HepG2 (cell line): Measurements from ENCODE around the gene RPL37A. TPM values are rescaled to one million over a fixed set of nuclear protein-coding genes. Genes with fewer than 3 reads are reported as not detected.

Experiments used
- ISX ChIP-seq: sonication (generic); formaldehyde crosslinking; conservative IDR thresholded peaks from 2 replicates; pipeline ENCODE4 v1.5.0; 2020; ENCODE audit warnings: missing genetic modification reagents
- POLR2AphosphoS5 ChIP-seq: IDR thresholded peaks from 2 replicates; pipeline ENCODE4 v1.6.1; 2012; ENCODE audit warnings: low read depth, low read length
- REPIN1 ChIP-seq: sonication (generic); formaldehyde crosslinking; IDR thresholded peaks from 2 replicates; pipeline ENCODE4 v1.8.0; 2022; ENCODE audit warnings: missing genetic modification reagents, low read depth, mild to moderate bottlenecking, borderline replicate concordance
- ZNF775 ChIP-seq: sonication (generic); formaldehyde crosslinking; IDR thresholded peaks from 2 replicates; pipeline ENCODE4 v1.4.0; 2020; ENCODE audit warnings: missing genetic modification reagents, mild to moderate bottlenecking, moderate library complexity, borderline replicate concordance
- polyA plus RNA-seq, 8 experiments: library from polyadenylated mRNA; depleted of rRNA in 3 of 8; stranded (reverse) in 7 of 8; unstranded in 1 of 8; fragments of >200 nt; fragmentation: Illumina TruSeq in 4 of 8; extraction: Trizol in 4 of 8; gene quantifications; 2 replicates each; pipeline versions ENCODE4 v1.2.1 to v1.2.3, GENCODE V29; 2011 to 2016; ENCODE audit warnings: low read depth in 4 of 8, missing spikeins in 1 of 8, mixed read lengths in 1 of 8; ENCODE audit not compliant: insufficient read depth in 1 of 8
- total RNA-seq, 5 experiments: library from RNA; depleted of rRNA; stranded (reverse); fragments of >200 nt; fragmentation: Illumina TruSeq; extraction: Trizol; gene quantifications; 2 replicates each; pipeline ENCODE4 v1.2.3, GENCODE V29; 2016; ENCODE audit warnings: low read depth in 1 of 5
- TF ChIP-seq, protein P1 (sequence below): IDR thresholded peaks from 2 replicates; pipeline ENCODE4 v1.6.1; 2016; ENCODE audit warnings: missing compliant biosample characterization, missing genetic modification reagents, borderline replicate concordance
- TF ChIP-seq, protein P2 (sequence below): sonication (generic); formaldehyde crosslinking; IDR thresholded peaks from 2 replicates; pipeline ENCODE4 v1.4.0; 2020; ENCODE audit warnings: missing genetic modification reagents
- TF ChIP-seq, protein P3 (sequence below): sonication (generic); formaldehyde crosslinking; IDR thresholded peaks from 2 replicates; pipeline ENCODE4 v1.8.0; 2022; ENCODE audit warnings: mild to moderate bottlenecking, missing genetic modification reagents; ENCODE audit not compliant: insufficient replicate concordance
- TF ChIP-seq, protein P4 (sequence below): sonication (generic); formaldehyde crosslinking; IDR thresholded peaks from 2 replicates; pipeline ENCODE4 v1.5.0; 2020; ENCODE audit warnings: mild to moderate bottlenecking, missing genetic modification reagents
- TF ChIP-seq, protein P5 (sequence below): sonication (generic); formaldehyde crosslinking; IDR thresholded peaks from 2 replicates; pipeline ENCODE4 v1.5.1; 2020; ENCODE audit warnings: missing genetic modification reagents, mild to moderate bottlenecking, borderline replicate concordance
- TF ChIP-seq, protein P6 (sequence below): sonication (generic); formaldehyde crosslinking; IDR thresholded peaks from 2 replicates; pipeline ENCODE4 v1.9.0; 2022; ENCODE audit warnings: missing genetic modification reagents, mild to moderate bottlenecking, borderline replicate concordance
- TF ChIP-seq, protein P7 (sequence below): sonication (generic); formaldehyde crosslinking; conservative IDR thresholded peaks from 2 replicates; pipeline ENCODE4 v1.4.0; 2020; ENCODE audit warnings: mild to moderate bottlenecking, missing genetic modification reagents, moderate library complexity

RPL37A gene
- total and polyA plus RNA-seq, 2 of the 13 experiments (the other 11 are each of a cell fraction or from before 2014, with no cell fraction given) = 6,902 to 7,910 TPM

DNA sequence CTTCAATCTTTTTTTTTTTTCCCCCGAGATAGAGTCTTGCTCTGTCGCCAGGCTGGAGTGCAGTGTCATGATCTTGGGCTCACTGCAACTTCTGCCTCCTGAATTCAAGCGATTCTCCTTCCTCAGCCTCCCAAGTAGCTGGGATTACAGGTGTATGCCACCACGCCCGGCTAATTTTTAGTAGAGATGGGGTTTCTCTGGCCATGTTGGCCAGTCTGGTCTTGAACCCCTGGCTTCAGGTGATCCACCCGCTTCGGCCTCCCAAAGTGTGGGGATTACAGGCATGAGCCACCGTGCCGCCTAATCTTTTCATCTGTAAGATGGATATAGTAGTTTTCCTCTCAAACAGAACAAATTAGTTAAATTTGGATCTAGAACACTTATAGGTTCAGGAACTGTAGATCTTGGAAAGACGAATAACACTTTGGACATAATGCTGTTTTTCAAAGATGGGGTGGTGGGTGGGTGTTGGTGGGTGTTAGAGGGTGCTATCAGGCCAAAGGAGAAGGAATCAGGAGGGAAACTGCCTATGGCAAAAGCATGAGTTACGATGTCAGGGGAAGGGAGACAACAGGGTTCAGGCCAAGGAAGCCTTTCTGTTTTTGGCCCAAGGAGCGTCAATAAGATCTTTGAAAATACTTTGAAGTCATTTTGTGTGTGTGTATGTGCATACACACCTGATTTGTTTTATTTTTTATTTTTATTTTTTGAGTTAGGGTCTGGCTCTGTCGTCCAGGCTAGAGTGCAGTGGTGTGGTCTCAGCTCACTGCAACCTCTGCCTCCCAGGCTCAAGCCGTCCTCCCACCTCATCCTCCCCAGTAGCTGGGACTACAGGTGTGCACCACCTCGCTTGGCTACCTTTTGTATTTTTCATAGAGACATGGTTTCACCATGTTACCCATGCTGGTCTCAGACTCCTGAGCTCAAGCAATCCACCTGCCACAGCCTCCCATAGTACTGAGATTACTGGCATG lies 6.8 kb downstream of the RPL37A start (continued):
- TF ChIP-seq, protein P1, sequence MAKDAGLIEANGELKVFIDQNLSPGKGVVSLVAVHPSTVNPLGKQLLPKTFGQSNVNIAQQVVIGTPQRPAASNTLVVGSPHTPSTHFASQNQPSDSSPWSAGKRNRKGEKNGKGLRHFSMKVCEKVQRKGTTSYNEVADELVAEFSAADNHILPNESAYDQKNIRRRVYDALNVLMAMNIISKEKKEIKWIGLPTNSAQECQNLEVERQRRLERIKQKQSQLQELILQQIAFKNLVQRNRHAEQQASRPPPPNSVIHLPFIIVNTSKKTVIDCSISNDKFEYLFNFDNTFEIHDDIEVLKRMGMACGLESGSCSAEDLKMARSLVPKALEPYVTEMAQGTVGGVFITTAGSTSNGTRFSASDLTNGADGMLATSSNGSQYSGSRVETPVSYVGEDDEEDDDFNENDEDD (CRISPR knock-in tag) = no peak
- TF ChIP-seq, protein P2, sequence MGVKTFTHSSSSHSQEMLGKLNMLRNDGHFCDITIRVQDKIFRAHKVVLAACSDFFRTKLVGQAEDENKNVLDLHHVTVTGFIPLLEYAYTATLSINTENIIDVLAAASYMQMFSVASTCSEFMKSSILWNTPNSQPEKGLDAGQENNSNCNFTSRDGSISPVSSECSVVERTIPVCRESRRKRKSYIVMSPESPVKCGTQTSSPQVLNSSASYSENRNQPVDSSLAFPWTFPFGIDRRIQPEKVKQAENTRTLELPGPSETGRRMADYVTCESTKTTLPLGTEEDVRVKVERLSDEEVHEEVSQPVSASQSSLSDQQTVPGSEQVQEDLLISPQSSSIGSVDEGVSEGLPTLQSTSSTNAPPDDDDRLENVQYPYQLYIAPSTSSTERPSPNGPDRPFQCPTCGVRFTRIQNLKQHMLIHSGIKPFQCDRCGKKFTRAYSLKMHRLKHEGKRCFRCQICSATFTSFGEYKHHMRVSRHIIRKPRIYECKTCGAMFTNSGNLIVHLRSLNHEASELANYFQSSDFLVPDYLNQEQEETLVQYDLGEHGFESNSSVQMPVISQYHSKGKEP (CRISPR knock-in tag) = no peak
- no peak for TF ChIP-seq ISX (CRISPR knock-in tag)
- TF ChIP-seq, protein P3, sequence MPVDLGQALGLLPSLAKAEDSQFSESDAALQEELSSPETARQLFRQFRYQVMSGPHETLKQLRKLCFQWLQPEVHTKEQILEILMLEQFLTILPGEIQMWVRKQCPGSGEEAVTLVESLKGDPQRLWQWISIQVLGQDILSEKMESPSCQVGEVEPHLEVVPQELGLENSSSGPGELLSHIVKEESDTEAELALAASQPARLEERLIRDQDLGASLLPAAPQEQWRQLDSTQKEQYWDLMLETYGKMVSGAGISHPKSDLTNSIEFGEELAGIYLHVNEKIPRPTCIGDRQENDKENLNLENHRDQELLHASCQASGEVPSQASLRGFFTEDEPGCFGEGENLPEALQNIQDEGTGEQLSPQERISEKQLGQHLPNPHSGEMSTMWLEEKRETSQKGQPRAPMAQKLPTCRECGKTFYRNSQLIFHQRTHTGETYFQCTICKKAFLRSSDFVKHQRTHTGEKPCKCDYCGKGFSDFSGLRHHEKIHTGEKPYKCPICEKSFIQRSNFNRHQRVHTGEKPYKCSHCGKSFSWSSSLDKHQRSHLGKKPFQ (CRISPR knock-in tag) = no peak
- TF ChIP-seq, protein P4, sequence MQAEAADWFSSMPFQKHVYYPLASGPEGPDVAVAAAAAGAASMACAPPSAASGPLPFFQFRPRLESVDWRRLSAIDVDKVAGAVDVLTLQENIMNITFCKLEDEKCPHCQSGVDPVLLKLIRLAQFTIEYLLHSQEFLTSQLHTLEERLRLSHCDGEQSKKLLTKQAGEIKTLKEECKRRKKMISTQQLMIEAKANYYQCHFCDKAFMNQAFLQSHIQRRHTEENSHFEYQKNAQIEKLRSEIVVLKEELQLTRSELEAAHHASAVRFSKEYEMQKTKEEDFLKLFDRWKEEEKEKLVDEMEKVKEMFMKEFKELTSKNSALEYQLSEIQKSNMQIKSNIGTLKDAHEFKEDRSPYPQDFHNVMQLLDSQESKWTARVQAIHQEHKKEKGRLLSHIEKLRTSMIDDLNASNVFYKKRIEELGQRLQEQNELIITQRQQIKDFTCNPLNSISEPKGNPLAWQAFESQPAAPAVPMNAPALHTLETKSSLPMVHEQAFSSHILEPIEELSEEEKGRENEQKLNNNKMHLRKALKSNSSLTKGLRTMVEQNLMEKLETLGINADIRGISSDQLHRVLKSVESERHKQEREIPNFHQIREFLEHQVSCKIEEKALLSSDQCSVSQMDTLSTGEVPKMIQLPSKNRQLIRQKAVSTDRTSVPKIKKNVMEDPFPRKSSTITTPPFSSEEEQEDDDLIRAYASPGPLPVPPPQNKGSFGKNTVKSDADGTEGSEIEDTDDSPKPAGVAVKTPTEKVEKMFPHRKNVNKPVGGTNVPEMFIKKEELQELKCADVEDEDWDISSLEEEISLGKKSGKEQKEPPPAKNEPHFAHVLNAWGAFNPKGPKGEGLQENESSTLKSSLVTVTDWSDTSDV (CRISPR knock-in tag) = no peak
- TF ChIP-seq, protein P5, sequence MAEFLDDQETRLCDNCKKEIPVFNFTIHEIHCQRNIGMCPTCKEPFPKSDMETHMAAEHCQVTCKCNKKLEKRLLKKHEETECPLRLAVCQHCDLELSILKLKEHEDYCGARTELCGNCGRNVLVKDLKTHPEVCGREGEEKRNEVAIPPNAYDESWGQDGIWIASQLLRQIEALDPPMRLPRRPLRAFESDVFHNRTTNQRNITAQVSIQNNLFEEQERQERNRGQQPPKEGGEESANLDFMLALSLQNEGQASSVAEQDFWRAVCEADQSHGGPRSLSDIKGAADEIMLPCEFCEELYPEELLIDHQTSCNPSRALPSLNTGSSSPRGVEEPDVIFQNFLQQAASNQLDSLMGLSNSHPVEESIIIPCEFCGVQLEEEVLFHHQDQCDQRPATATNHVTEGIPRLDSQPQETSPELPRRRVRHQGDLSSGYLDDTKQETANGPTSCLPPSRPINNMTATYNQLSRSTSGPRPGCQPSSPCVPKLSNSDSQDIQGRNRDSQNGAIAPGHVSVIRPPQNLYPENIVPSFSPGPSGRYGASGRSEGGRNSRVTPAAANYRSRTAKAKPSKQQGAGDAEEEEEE (CRISPR knock-in tag) = no peak
- TF ChIP-seq, protein P6, sequence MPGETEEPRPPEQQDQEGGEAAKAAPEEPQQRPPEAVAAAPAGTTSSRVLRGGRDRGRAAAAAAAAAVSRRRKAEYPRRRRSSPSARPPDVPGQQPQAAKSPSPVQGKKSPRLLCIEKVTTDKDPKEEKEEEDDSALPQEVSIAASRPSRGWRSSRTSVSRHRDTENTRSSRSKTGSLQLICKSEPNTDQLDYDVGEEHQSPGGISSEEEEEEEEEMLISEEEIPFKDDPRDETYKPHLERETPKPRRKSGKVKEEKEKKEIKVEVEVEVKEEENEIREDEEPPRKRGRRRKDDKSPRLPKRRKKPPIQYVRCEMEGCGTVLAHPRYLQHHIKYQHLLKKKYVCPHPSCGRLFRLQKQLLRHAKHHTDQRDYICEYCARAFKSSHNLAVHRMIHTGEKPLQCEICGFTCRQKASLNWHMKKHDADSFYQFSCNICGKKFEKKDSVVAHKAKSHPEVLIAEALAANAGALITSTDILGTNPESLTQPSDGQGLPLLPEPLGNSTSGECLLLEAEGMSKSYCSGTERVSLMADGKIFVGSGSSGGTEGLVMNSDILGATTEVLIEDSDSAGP (CRISPR knock-in tag) = peak; percentile 22; the same call in 1 of the 2 replicates
- no peak for TF ChIP-seq ZNF775 (CRISPR knock-in tag)
- TF ChIP-seq POLR2AphosphoS5 = peak; percentile 67
- TF ChIP-seq, protein P7, sequence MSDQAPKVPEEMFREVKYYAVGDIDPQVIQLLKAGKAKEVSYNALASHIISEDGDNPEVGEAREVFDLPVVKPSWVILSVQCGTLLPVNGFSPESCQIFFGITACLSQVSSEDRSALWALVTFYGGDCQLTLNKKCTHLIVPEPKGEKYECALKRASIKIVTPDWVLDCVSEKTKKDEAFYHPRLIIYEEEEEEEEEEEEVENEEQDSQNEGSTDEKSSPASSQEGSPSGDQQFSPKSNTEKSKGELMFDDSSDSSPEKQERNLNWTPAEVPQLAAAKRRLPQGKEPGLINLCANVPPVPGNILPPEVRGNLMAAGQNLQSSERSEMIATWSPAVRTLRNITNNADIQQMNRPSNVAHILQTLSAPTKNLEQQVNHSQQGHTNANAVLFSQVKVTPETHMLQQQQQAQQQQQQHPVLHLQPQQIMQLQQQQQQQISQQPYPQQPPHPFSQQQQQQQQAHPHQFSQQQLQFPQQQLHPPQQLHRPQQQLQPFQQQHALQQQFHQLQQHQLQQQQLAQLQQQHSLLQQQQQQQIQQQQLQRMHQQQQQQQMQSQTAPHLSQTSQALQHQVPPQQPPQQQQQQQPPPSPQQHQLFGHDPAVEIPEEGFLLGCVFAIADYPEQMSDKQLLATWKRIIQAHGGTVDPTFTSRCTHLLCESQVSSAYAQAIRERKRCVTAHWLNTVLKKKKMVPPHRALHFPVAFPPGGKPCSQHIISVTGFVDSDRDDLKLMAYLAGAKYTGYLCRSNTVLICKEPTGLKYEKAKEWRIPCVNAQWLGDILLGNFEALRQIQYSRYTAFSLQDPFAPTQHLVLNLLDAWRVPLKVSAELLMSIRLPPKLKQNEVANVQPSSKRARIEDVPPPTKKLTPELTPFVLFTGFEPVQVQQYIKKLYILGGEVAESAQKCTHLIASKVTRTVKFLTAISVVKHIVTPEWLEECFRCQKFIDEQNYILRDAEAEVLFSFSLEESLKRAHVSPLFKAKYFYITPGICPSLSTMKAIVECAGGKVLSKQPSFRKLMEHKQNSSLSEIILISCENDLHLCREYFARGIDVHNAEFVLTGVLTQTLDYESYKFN = 0 out of 2 replicates have a peak, but pooled peaks have one; percentile 4
- 0 out of 2 replicates have a peak, but pooled peaks have one; percentile 21 for TF ChIP-seq REPIN1 (CRISPR knock-in tag)
